GM21529 (cell line): ENCODE data around the gene HOXD10.

Experiments
- ATAC-seq: cut with Tn5 transposase; IDR thresholded peaks from one replicate; pipeline ENCODE4 v1.9.1; 2021; ENCODE audit not compliant: unreplicated experiment

Gene HOXD10

DNA sequence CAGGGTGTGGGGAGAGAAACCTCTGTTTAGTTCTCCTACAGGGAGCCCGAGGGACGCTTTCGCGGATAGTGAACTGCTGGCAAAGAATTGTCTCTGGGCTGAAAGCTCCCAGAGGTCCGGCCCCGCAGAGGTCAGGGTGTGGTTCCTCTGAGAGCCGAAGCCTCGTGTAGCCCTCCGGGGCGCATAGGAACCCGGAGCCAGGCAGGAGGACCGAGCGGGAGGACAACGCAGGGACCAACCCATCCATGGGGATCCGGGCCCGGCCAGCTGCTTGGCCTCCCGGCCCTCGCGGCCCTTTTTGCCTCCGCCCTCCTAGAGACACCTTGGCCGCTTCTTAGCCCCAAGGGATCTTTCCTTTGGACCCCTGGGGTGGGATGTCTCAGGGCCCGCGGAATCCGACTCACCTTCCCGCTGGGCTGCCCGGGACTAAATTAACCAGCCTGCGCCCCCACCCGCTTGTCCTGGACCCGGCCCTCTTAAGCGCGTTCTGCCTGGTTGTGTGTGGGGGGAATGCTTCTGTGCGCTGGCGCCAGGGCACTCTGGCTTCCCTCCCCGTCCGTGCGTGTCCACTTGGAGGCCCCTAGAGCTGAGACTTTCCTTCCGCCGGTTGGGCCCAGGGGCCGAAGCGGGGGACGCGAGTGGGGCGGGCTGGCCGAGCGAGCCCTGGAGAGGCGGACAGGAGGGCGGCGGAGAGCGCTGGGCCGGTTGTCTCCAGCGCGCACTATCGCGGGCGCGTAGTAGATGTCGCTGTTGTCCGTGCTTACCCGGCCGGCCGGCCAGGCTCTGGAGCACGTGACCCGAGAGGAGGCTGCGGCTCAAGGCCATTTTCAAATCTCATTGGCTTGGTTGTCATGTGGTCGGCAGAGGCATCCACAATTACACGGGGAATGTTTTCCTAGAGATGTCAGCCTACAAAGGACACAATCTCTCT lies at the start of gene HOXD10:
HOXD10 (plus strand) TSS at position 896 of the 931 bp plus-strand sequence. CDS start 56 bp downstream, outside the sequence.
- no peak for ATAC-seq

DNA sequence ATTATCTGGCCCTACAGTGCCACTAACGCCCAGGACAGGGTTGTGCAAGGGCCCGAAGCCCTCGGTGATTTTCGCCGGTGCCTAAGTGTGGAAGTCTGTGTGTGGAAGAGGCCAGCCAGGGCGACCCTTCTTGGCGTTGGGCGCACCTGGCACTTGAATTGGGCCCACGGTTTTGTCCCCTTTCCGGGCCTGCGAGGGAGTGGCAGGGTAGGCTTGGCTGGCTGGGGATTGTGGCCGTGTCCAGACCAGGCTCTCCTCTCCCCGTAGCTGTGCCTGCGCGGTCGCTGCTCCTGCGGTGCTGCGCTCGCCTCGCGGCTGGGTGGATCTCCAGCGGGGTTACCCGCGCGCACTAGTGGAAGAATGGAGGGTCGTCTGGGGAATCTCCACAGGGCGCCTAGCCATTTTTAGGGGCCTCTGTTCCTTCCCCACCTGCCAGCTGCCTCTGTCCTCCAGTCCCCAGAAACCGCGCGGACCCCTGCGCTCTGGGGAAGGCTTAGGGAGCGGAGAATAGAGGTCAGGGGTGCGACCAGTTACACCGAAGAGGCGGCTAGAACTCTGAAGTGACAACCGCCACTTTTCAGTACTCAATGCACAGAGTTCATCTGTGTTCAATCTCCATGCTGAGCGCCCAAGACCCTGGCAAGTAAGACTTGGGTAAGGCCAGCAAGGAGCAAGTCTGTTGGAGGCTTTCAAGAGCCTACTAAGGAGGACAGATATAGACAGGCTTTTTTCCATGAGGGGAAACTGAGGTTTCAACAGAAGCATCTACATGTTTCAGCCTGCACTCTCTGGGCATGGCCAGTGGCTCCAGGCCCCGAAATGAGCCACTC lies 48.8 kb upstream of the HOXD10 start:
- no peak for ATAC-seq

DNA sequence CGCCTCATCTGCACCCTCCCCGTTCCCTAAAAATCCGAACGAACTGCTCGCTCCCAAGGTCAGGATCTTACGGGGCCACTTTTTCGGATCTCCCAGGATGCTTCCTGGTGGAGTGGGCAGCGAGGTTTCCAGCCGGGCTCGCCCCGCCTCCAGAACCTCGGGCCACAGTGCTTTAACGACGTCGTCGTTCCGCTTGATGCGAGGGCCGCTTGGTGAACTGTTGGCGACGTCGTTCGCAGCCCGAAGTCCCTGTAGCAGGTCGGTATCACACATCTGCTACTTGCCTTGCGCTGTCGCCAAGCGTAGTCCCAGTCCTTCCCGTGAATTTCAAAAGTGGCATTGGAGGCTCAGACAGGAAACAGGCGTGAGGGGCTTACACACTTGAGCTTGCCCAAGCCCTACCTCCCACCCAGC lies 48.2 kb upstream of the HOXD10 start:
- ATAC-seq = no peak

DNA sequence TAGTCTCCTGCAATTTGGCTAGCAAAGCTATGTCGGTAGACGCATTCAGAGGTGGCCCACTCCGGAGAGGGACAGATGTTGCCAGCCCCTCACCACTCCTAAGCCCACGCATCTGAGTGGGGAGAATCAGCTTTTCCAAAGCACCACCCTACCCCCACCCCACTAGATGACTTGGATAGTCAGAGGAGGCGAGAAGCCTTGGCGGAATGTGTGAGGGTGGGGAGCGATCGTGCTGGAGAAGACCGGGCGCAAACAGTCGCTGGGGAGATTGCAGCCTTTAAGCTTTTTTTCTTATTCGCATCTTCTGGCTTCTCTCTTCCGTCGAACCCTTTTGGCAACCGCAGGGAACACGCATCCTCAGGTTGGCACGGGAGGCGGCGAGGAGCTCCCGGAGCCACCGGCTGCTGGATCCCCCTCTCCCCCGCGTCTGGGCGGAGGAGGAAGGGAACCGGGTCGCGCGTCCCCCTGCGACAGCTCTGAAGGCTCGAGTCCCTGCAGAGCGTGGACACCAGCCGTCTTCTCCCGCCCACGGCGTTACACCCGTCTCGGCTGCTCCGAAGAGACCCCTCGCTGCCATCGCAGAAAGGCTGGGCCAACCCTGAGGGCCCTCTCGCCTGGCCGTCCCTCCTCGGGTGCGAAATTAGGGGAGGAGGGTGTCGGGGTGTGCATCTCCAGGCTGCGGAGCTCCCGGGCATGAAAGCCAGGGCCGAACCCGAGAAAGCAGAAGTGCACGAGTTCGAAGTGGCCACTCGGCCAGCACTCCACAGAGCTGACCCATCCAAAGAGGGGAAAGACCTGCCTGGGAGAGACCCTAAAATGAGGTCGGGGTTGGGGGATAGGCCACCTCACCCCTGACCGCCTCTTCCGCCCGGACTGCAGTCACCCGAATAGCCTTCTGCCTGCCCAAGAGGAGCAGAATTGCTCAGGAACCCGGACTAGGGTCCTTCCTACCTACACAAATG lies 45.0 kb upstream of the HOXD10 start:
- no peak for ATAC-seq

DNA sequence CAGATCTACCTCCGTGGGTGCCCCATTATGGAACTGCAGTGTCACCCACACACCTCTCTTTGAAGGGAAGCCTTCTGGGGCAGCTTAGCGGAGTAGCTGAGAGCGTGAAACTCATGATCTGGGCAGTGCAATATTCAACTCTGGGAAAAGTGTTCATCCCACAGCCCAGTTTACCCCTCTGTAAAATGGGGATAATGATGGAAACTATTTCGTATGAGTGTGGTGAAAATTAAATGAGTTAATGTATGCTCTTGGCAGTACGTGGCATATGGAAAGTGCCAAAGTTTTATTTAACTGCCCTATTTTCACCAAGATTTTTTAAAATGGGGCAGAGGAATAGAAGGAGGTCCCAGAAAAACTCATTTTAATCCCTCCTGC lies 44.3 kb upstream of the HOXD10 start:
- ATAC-seq = no peak

DNA sequence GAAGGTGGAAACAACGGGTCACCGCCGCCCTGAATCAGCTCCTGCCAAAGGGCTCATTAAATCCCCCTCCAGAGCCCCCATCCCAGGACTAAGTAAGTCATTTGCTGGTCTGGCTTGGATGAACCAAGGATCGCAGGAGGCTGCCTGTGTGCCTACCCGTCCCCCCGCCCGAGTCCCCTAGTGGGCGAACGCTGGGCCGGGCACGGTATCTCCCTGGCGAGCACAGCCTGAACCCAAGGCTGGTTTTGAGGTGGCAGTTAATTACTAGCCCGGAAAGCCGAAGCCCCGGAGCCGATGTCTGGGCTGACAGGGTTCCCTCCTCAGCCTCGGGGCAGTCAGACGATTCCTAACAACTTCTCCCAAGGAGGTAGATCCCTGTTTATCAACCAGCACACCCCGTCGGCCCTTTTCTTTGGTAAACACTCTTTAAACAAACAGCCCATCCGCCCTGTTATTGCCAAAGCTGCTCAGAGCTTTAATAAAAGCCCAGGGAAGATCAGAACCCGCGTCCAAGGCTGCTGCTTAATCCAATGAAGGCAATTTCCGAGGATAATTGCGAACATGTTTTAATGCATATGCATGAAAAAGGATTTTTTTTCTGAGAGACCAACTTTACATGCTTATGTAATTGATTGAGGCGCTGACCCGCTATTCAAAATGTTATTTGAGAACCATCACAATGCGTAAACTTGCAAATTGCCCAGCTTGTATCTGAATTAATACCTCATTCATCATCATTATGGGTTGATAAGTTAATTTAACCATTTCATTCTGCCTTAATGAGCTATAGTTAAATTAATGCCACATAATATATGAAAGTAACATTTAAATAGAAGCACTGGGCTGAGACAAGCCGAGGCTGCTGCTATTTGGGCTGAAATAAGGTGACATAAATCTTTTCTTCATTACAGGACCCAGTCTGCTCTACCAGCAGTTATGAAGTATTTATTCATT lies 43.4 kb upstream of the HOXD10 start:
- no peak for ATAC-seq

DNA sequence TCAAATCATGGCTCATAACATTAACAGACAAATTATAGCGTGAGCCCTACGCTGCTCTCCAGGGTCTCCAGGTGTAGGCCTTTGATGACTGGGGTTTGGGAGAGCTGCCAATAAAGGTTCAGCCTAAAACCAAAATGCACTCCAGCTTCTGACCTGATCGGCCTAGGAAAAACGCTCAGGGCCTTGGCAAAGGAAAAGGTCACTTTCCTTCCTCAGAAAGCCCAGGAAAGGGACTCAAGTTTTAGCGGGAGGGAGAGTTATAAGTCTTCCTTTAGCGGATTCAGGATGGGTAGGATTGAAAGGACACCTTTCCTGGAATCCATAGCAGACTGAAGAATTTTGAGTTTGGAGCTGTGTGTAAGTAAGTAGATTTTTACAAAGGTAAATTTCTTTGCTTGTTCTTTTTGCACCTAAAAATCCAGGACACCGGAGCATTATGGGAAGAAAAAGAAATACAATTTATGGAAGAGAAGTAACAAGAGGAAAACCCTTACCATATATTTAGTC lies 41.6 kb upstream of the HOXD10 start:
- ATAC-seq = no peak

DNA sequence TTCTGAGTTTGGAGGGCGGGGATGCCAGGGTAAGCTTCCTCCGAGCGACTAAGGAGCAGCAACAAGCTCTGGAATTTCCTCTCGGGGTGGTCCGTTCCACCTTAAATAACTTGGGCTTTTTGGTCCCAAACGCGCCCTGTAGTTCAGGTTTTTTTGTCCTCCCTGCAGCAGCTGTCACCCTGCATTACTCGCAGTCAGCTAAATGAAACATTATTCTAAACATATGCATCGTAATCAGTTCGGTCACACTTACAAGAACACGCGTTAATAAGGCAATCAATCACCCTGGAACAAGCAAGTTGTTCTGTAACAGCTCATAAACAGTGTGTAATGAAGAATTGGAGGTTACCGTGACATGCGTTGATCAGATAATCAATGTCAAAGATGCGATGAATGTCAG lies 41.1 kb upstream of the HOXD10 start:
- ATAC-seq = no peak

DNA sequence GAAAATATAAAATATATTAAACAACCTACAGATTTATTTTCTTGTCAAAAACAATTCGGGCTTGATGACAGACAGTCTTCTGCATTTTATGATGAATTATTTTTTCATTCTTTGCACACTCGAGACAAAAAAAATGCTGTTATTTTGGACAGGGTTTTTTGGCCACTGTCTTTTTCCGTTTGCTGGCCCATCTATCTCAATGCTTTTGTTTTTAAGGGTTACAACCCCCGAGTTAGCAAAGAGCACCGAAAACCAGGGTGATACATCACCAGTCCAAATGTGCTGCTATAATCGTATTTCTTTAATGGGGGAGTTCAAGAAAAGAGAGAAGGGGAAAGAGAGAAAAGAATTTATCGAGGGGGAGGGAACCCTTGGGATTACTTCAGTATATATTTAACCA lies 40.5 kb upstream of the HOXD10 start:
- no peak for ATAC-seq

DNA sequence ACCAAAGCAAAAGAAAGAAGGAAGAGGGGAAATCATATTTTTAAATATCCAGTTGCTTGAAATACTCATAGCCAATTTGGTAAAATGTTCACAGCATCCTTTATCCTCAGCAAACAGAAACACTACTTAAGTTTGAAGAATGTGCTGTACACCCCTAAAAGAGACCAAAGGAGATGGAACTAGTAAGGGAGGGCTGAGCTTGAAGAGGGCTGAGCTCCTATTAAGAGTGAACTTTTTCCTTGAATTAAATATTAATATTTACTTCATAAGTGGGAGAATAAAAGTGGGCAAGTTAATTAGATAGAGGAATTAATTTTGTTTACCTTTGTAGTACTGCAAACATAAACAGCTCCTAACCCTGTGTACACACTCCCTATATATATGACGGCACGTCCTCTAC lies 39.8 kb upstream of the HOXD10 start:
- ATAC-seq = no peak

DNA sequence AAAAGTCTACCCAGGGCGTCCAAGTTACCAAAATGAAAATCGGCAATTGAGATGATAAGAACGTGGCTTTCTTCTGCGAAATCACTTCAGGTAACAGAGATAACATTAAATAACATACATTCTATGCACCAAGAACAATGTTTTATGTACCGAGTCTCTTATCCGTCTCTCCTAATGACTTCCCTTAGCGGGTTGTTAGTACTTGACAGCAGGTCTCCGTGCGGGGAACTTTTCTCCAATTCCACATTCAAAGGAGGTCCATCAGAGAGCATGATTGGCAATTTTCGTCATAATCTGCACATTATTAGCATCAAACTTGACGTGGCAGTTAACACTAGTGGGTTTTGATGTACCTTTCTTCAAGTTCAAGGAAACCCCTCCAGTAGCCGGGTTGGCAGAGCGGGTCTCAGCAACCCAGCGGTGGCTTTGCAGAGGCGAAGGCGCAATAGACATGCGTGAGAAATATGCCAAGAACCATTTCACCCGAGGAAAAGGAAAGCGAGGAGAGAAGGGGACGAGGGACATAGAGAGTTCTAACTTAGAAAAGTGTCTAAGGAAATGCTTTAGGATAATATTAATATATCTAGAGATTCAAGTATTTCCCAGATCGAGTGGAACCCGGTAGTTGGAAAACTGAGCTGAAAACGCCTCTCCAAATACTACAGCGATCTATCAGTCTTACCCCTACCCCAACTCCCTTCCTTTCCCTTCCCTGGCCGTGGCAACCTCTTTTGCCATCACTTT lies 37.9 kb upstream of the HOXD10 start:
- ATAC-seq = no peak

DNA sequence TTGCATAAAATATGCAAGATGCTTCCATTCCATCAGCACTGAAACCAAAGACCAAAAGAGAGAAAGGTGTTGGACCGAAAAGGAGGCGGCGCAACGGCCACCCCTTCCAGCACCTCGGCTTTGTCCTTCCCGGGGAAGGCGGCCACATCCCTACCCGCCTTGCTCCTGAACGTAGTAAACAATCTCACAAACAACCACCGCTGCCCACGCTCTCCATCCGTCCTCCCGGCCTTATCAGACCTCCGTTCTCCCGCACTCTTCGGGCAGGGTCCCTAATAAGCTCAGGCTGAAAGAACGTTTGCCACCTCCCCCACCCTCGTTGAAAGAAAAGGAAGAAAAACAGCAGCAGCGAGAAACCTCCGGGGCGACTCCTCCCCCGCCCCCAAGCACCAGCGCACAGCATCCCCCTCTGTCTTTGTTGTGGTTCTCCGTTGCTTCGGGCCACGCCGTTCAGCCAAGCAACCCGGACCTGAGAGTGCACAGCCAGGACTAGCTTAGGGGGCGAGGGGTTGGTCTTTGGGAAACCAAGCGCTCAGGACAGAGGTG lies 37.2 kb upstream of the HOXD10 start:
- ATAC-seq = no peak

DNA sequence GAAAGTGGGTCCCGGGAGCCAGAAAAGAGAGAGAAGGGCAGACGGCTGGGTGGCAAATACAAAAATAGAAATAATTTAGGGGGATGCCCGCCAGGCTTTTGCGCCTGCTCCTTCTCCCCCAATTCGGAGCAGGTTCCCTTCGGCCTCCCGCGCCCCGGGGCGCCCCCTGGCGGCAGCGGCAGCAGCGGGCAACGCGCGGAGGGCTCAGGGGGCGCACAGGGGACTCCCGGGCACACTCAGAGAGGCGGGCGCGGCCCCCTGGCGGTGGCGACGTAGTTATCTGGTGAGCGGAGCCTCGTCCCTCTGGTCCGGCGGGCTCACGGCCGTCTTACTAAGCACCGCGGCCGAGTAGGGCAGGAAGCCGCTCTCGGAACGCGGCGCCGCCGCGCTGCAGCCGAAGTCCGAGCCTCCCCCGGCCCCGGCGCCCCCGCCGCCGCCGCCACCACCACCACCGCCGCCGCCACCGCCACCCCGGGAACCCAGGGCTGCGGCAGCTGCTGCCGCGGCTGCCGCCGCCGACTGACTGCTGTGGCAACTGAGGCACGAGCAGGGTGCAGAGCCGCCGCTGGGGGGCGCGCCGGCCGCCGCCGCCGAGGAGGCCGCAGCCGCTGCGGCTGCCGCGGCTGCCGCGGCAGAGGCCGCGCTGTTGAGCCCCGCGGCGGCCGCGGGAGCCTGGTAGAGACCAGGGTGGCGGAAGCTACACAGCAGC lies 36.6 kb upstream of the HOXD10 start:
- ATAC-seq = no peak

DNA sequence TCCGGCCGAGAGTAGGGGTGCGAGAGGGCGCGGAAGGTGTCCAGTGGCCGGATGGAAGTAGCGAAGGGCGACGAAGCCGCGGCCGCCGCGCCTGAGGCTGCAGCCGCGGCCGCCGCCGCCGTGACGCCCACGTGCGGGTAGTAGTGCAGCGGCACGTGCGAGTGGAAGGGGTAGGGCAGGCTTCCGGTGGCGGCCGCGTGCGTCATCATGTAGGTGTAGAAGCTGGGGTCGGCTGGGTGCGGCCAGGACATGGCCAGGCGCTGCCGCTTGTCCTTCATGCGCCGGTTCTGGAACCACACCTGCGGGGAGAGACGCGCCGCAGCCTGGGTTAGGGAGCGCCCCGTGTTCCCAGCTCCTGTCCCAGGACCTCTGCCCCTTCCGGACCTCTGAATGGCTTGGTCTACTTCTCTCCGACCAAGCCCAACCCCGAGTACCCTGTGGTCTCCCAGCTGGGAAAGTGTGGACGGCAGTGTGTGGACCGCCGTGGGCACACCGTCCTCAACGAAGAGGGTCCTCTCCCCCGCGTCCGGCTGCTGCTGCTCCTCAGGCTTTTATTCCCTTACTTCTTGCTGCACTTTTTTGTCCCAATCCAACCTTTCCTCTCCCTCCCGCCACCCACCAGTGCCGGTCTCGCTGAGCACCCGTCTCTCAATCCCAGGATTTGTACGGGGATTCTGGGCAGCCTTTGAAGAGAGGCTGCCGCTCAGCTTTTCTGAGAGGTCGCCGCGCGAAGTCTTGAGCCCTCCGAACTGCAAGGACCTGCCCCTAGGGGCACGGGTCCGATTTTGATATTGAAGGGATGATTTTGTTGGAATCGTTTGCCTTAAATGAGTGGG lies 35.8 kb upstream of the HOXD10 start:
- ATAC-seq = no peak

DNA sequence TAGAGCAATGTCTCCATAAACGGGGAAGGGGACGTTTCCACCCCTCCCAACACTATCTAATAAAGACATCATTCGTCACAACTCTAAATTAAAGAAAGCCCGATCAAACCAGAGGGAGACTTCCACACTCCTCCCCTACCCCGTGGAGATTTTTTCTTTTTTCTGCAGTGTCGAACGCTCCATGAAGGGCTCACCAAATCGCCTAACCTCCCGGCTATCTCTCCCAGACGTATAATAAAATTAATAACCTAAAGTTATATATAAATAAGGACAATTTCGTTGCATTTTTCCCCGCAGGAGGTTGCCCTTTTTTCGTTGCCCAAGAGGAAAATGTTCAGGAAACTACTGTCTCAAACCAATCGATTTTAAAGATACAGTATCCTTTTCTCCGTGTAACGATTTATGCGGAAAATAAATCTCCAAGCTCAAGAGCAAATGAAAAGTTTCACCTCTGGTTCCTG lies 35.2 kb upstream of the HOXD10 start:
- no peak for ATAC-seq

DNA sequence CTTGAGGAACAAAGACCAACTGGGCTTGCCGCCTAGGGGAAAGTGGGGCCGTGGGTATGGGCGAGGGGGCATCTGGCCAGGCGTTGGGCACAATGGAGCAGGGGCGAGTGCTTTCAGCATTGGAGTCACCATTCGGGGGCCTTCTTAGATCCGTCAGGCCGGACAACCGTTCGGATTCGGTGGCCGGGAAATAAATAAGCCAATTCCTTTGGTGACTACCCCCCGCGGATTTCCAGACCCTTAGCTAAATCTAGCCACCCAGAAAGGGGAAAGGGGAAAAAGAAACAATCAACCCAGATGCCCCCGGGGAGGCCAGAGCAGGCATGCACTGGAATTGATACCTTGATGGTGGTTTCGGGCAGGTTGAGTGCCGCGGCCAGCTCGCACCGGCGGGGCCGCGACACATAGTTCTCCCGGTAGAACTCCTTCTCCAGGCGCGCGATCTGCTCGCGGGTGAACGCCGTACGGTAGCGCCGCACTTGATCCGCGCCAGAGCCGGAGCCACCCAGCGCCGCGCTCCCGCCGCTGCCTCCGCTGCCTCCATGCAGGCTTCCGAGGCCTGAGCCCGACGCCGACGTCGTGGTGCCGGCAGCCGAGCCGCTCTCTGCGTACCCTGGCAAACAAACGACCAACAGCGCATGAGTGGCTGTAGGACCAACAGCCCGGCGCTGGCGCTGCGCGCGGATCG lies 34.6 kb upstream of the HOXD10 start:
- no peak for ATAC-seq

DNA sequence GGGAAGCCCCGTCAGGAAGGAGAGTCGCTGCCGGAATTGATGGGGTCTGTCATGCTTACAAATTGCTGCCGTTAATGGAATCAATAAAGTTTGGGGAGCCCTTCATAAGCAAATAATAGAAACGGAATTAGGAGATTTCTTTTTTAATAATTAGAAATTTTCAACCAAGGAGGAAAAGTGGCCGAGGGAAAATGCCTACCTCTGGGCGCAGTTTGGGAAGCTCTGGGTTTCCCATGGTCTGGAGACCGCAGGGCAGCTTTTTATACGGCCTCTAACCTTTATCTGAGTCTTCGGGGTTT lies 34.1 kb upstream of the HOXD10 start:
- ATAC-seq = no peak
